ENCODE data around the gene GNL3L.

DNA sequence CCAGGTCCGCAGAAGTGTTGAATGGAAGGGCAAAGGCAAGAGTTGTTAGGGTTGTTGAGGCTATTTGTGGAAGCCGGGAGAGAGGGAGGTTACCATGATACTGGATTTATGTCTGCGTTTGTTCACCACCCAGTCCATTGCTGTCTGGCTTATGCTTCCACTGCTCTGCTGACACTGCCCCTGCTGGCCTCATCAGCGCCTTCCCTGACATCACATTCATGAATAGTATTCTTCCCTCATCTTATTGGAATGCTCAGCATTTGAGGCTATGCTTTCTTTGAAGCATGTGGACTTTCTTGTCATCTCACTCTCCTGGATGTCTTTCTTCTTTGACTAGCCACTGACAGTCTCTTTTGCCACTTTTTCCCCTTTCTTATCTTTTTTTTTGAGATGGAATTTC lies 10.3 kb downstream of the GNL3L start:
- TF ChIP-seq CTCF (IDR thresholded peaks at IDR 0.05; ENCODE audit: low read depth, low read length) = no peak
- TF ChIP-seq EZH2phosphoT487 (IDR thresholded peaks at IDR 0.05; ENCODE audit: low read depth) = no peak
